B cell (primary cell): Measurements from ENCODE around the gene MAD1L1. TPM values are rescaled to one million over a fixed set of nuclear protein-coding genes. Genes with fewer than 3 reads are reported as not detected.

Experiments
- ATAC-seq: fragments of 200-7000 bp; cut with Tn5 transposase; one replicate; pipeline ENCODE4 v1.10.0; 2021; ENCODE audit warnings: low read depth, mild to moderate bottlenecking, moderate number of reproducible peaks, moderate library complexity
- CTCF ChIA-PET: fragments of 350-600 bp; sonication (Branson Sonifier 250); formaldehyde crosslinking; loops from one replicate; lab custom pipeline; 2021; ENCODE audit warnings: antibody characterized with exemption, inconsistent platforms; lab: Charles Lee
- POLR2A ChIA-PET: fragments of 350-600 bp; sonication (Branson Sonifier 250); formaldehyde crosslinking; loops from one replicate; lab custom pipeline; 2021; ENCODE audit warnings: antibody characterized with exemption; lab: Charles Lee
- DNase-seq: peaks from one replicate; pipeline ENCODE4 v3.0.0; 2013
- H2AFZ ChIP-seq: 2 replicates; pipeline ENCODE4 v1.6.1; 2012; ENCODE audit warnings: mild to moderate bottlenecking, low read depth, low read length; ENCODE audit not compliant: insufficient read depth, poor library complexity, severe bottlenecking
- H3K27ac ChIP-seq, 2 donors: 1 replicate in 1 of 2; 2 replicates in 1 of 2; pipeline ENCODE4 v1.5.1; 2012 to 2013; ENCODE audit warnings: low read length in 2 of 2, mild to moderate bottlenecking in 2 of 2, moderate library complexity in 1 of 2
- H3K27me3 ChIP-seq, 4 experiments: fragments of 200-600 bp in 1 of 4; sonication (generic) in 1 of 4; replicated peaks in 1 of 4; 1 replicate in 2 of 4; 2 replicates in 2 of 4; pipeline versions ENCODE4 v1.6.1 to v1.7.0; 2013 to 2016; ENCODE audit warnings: low read length in 3 of 4, mild to moderate bottlenecking in 2 of 4, mixed read lengths in 1 of 4, moderate library complexity in 1 of 4; ENCODE audit not compliant: insufficient read depth in 4 of 4, control insufficient read depth in 3 of 4; ENCODE audit errors: control extremely low read depth in 1 of 4
- H3K36me3 ChIP-seq, 2 experiments: replicated peaks in 1 of 2; 1 replicate in 1 of 2; 2 replicates in 1 of 2; pipeline versions ENCODE4 v1.6.1 to v1.7.1; 2013; ENCODE audit warnings: low read length in 1 of 2; ENCODE audit not compliant: insufficient read depth in 2 of 2, control insufficient read depth in 1 of 2; ENCODE audit errors: control extremely low read depth in 1 of 2, extremely low read depth in 1 of 2
- H3K4me1 ChIP-seq, 2 donors: fragments of 200-600 bp in 1 of 2; sonication (generic) in 1 of 2; 1 replicate in 1 of 2; 2 replicates in 1 of 2; pipeline versions ENCODE4 v1.5.1 to v1.6.1; 2013 to 2017; ENCODE audit warnings: low read length in 2 of 2; ENCODE audit not compliant: control insufficient read depth in 2 of 2, insufficient read depth in 2 of 2
- H3K4me2 ChIP-seq: replicated peaks from 2 replicates; pipeline ENCODE3; 2012; ENCODE audit warnings: mild to moderate bottlenecking, low read depth, low read length; ENCODE audit not compliant: poor library complexity, severe bottlenecking
- H3K4me3 ChIP-seq, 5 experiments: fragments of 200-600 bp in 1 of 5; sonication (generic) in 1 of 5; 1 replicate in 3 of 5; 2 replicates in 2 of 5; pipeline versions ENCODE4 v1.5.1 to v1.7.0; 2011 to 2016; ENCODE audit warnings: low read length in 4 of 5, mild to moderate bottlenecking in 4 of 5, low read depth in 2 of 5, control low read depth in 1 of 5, moderate library complexity in 1 of 5; ENCODE audit not compliant: insufficient read depth in 1 of 5; ENCODE audit errors: control extremely low read depth in 1 of 5, extremely low read depth in 1 of 5
- H3K79me2 ChIP-seq: fragments of 200-600 bp; sonication (generic); one replicate; pipeline ENCODE4 v1.6.0; 2016; ENCODE audit warnings: low read length; ENCODE audit not compliant: control insufficient read depth, insufficient read depth
- H3K9ac ChIP-seq: fragments of 200-600 bp; sonication (generic); 2 replicates; pipeline ENCODE4 v1.6.1; 2017; ENCODE audit warnings: mild to moderate bottlenecking, low read length, moderate library complexity
- H3K9me3 ChIP-seq, 3 donors: one replicate each; pipeline versions ENCODE4 v1.6.1 to v1.7.1; 2013; ENCODE audit warnings: low read length in 2 of 3; ENCODE audit not compliant: control insufficient read depth in 2 of 3, insufficient read depth in 1 of 3; ENCODE audit errors: control extremely low read depth in 1 of 3
- H4K20me1 ChIP-seq: 2 replicates; pipeline ENCODE4 v1.6.0; 2012; ENCODE audit warnings: mild to moderate bottlenecking, low read length; ENCODE audit not compliant: insufficient read depth, control insufficient read depth, poor library complexity, severe bottlenecking
- H3K27ac Mint-ChIP-seq: one replicate; pipeline ENCODE4 v1.8.0; 2021; ENCODE audit warnings: mixed read lengths
- H3K27me3 Mint-ChIP-seq: one replicate; pipeline ENCODE4 v1.8.0; 2021; ENCODE audit warnings: mixed read lengths
- H3K4me1 Mint-ChIP-seq: one replicate; pipeline ENCODE4 v1.8.0; 2021; ENCODE audit warnings: mixed read lengths
- H3K4me3 Mint-ChIP-seq: one replicate; pipeline ENCODE4 v1.8.0; 2021; ENCODE audit warnings: mixed read lengths
- H3K9me3 Mint-ChIP-seq: one replicate; pipeline ENCODE4 v1.8.0; 2022; ENCODE audit warnings: mixed read lengths; ENCODE audit not compliant: insufficient read depth
- EZH2 ChIP-seq: IDR thresholded peaks from 2 replicates; pipeline ENCODE4 v1.6.1; 2012; ENCODE audit warnings: borderline replicate concordance, low read depth, mild to moderate bottlenecking, moderate library complexity, low read length; ENCODE audit not compliant: insufficient read depth, poor library complexity, severe bottlenecking
- WGBS: methylation state at CpG from one replicate; pipeline ENCODE4 v1.1.5; 2013; ENCODE audit warnings: missing lambda C conversion rate; ENCODE audit not compliant: insufficient coverage; 5-methylcytosine and 5-hydroxymethylcytosine counted together
- intact Hi-C: fragments of 100-400 bp; cut with micrococcal nuclease; formaldehyde crosslinking; loops from one replicate; pipeline ENCODE4 v1.10.0; 2022
- polyA plus RNA-seq: library from polyadenylated mRNA; depleted of rRNA; stranded (reverse); fragments of >200 nt; gene quantifications from 2 replicates; pipeline ENCODE4 v1.2.3, GENCODE V29; 2012
- total RNA-seq, 2 donors: library from RNA; stranded (reverse); fragments of 120-200 nt in 1 of 2; gene quantifications; 1 replicate in 1 of 2; 2 replicates in 1 of 2; pipeline versions ENCODE4 v1.2.3 to v1.2.4, GENCODE V29; 2013 to 2022
- TF ChIP-seq, protein P1 (sequence below): fragments of 200-600 bp; IDR thresholded peaks from one replicate; pipeline ENCODE4 v1.8.0; 2022; ENCODE audit warnings: antibody characterized with exemption, mild to moderate bottlenecking

Gene MAD1L1
- total and polyA plus RNA-seq, 2 donors (not counting 1 experiment from before 2014, with no cell fraction given): 86.7 to 110 TPM

DNA sequence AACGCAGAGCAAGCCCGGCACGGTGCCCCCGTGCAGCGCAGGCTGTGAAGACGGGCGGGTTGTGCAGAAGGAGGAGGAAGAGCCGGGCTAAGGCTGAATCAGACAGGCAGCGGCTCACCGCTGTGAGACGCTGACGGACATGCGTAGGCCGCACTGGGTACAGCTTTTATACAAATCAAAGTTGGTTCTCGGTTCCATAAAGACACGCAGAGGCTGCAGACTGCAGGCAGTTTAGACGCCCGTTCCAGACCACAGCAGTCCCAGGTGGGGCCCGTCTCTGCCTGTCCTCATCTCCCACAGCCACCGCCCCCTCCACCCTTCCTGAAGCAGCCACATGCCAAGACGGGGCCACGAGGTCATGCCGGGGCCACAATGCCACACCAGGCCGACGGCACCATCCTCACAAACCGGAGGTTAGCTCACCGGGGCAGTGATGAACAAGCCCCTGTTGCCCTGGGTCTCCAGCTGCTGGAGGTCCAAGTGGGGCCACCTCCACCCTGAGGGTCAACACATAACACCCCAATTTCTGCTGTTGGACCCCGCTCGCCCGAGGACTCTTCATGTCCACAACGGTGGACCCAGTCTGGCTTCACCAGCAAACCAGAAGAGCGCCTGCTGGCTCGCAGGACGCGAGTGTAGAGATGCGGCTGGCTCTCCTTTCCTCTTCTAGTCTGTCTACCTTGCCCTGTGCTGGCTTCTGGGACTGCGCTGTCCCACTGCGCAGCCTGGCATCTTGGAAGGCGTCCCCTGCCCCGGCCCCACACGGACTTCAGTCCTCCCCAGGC lies 335.5 kb downstream of the MAD1L1 start:
- H3K9me3 Mint-ChIP-seq: no peaks in the 10 kb centered on the region
- TF ChIP-seq, protein P1, sequence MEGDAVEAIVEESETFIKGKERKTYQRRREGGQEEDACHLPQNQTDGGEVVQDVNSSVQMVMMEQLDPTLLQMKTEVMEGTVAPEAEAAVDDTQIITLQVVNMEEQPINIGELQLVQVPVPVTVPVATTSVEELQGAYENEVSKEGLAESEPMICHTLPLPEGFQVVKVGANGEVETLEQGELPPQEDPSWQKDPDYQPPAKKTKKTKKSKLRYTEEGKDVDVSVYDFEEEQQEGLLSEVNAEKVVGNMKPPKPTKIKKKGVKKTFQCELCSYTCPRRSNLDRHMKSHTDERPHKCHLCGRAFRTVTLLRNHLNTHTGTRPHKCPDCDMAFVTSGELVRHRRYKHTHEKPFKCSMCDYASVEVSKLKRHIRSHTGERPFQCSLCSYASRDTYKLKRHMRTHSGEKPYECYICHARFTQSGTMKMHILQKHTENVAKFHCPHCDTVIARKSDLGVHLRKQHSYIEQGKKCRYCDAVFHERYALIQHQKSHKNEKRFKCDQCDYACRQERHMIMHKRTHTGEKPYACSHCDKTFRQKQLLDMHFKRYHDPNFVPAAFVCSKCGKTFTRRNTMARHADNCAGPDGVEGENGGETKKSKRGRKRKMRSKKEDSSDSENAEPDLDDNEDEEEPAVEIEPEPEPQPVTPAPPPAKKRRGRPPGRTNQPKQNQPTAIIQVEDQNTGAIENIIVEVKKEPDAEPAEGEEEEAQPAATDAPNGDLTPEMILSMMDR: no peak
- TF ChIP-seq EZH2: no peak
- DNase-seq (no peak), ATAC-seq (no peak)
- Histone ChIP-seq H3K4me3 (no peak overlapping the region), H3K36me3 (peaks cover 0 to 38% of the 10 kb centered on the region in 2 experiments), H3K9me3 (no peaks in the 10 kb centered on the region), H3K9ac (no peak overlapping the region), H3K4me2 (no peak overlapping the region), H3K27me3 (no peaks in the 10 kb centered on the region), H4K20me1 (peaks cover 50% of the 10 kb centered on the region), H3K79me2 (peaks cover 16% of the 10 kb centered on the region), H2AFZ (no peak overlapping the region), H3K4me1 (no peaks in the 10 kb centered on the region), H3K27ac (no peak overlapping the region)
- WGBS: 91% methylated on average over 41 of the region's 41 CpGs
- CTCF ChIA-PET: interaction anchor here (0.6 kb wide), 1 partner anchor 446 kb away, joined by 3 read pairs; no protein-coding TSS in a partner anchor
- no peaks in the 10 kb centered on the region for H3K27me3 Mint-ChIP-seq
- POLR2A ChIA-PET: no interaction called here
- no peaks in the 10 kb centered on the region for H3K4me1 Mint-ChIP-seq
- H3K27ac Mint-ChIP-seq: no peak overlapping the region
- no peak overlapping the region for H3K4me3 Mint-ChIP-seq
- intact Hi-C loops: no loop called here
